ENCODE measurements around the gene CEP126. TPM values are rescaled to one million over a fixed set of nuclear protein-coding genes. Genes with fewer than 3 reads are reported as not detected.

Gene CEP126
- total and polyA plus RNA-seq, 2 experiments from 2014 or later: 1.4 to 2.3 TPM

GRCh38 chr11:102026959-102027358, 112.1 kb downstream of the CEP126 start:
- Histone ChIP-seq H3K4me2 (no peak overlapping the region), H3K36me3 (ENCODE audit: insufficient read depth) (no peaks in the 10 kb centered on the region), H3K4me1 (ENCODE audit: insufficient read depth) (no peaks in the 10 kb centered on the region; the same call in 1 of the 2 replicates), H3K4me3 (no peak overlapping the region), H3K9me2 (ENCODE audit: insufficient read depth) (no peaks in the 10 kb centered on the region), H3F3A (replicated peaks; ENCODE audit: low read depth) (no peaks in the 10 kb centered on the region), H3K79me2 (replicated peaks; ENCODE audit: insufficient read depth) (no peaks in the 10 kb centered on the region), H3K27ac (ENCODE audit: low read depth) (no peak overlapping the region), H3K27me3 (ENCODE audit: insufficient read depth) (no peaks in the 10 kb centered on the region), H2AFZ (peak overlapping the region; percentile 74), H4K20me1 (replicated peaks; ENCODE audit: insufficient read depth) (no peaks in the 10 kb centered on the region)
- no peak overlapping the region for H3K4me3 Mint-ChIP-seq
- no peak for ATAC-seq
- DNase-seq (ENCODE audit: low spot score): no peak
- H3K4me1 Mint-ChIP-seq: peaks cover 9% of the 10 kb centered on the region
- H3K27ac Mint-ChIP-seq: no peak overlapping the region
- H3K36me3 Mint-ChIP-seq (ENCODE audit: low read depth): no peaks in the 10 kb centered on the region
- H3K9me3 Mint-ChIP-seq: no peaks in the 10 kb centered on the region
- TF ChIP-seq JUNB (IDR thresholded peaks at IDR 0.05; ENCODE audit: unreplicated experiment) (no peak), EZH2phosphoT487 (IDR thresholded peaks at IDR 0.05; ENCODE audit: unreplicated experiment) (no peak), STAT1 (IDR thresholded peaks at IDR 0.05; ENCODE audit: unreplicated experiment) (no peak)
- no peaks in the 10 kb centered on the region for H3K27me3 Mint-ChIP-seq (ENCODE audit: insufficient read depth, low read depth, poor library complexity)

- 0 out of 2 replicates have a peak, but pooled peaks cover 5% of the 10 kb centered on the region for H3K9me2 ChIP-seq (ENCODE audit: insufficient read depth)
- H3K4me1 ChIP-seq (ENCODE audit: insufficient read depth): no peaks in the 10 kb centered on the region; the same call in 1 of the 2 replicates
- no peaks in the 10 kb centered on the region for H3K36me3 ChIP-seq (ENCODE audit: insufficient read depth)
- Mint-ChIP-seq H3K27ac (no peak overlapping the region), H3K4me1 (no peaks in the 10 kb centered on the region), H3K27me3 (ENCODE audit: insufficient read depth, low read depth, poor library complexity) (peaks cover 2% of the 10 kb centered on the region), H3K4me3 (no peak overlapping the region), H3K9me3 (peaks cover 14% of the 10 kb centered on the region), H3K36me3 (ENCODE audit: low read depth) (no peaks in the 10 kb centered on the region)
- ATAC-seq: no peak
- no peak overlapping the region for H3K4me2 ChIP-seq
- DNase-seq (ENCODE audit: low spot score): no peak
- H3F3A ChIP-seq (replicated peaks; ENCODE audit: low read depth): no peaks in the 10 kb centered on the region
- no peak overlapping the region for H2AFZ ChIP-seq
- H3K27ac ChIP-seq (ENCODE audit: low read depth): no peak overlapping the region
- H3K4me3 ChIP-seq: no peak overlapping the region
- H4K20me1 ChIP-seq (replicated peaks; ENCODE audit: insufficient read depth): no peaks in the 10 kb centered on the region
- H3K79me2 ChIP-seq (replicated peaks; ENCODE audit: insufficient read depth): no peaks in the 10 kb centered on the region
- H3K27me3 ChIP-seq (ENCODE audit: insufficient read depth): no peaks in the 10 kb centered on the region
- TF ChIP-seq STAT1 (IDR thresholded peaks at IDR 0.05; ENCODE audit: unreplicated experiment): no peak
- no peak for TF ChIP-seq POLR2AphosphoS5 (IDR thresholded peaks at IDR 0.05; ENCODE audit: low read depth)
- no peak for TF ChIP-seq NANOG (IDR thresholded peaks at IDR 0.05; ENCODE audit: borderline replicate concordance)
- no peak for TF ChIP-seq CTCF (conservative IDR thresholded peaks at IDR 0.05; ENCODE audit: low read depth in 2 of 2)
- no peak for TF ChIP-seq ZNF462 (CRISPR knock-in tag; IDR thresholded peaks at IDR 0.05)
- TF ChIP-seq EZH2 (IDR thresholded peaks at IDR 0.05; ENCODE audit: low read depth, unreplicated experiment): no peak
- no peak for TF ChIP-seq REST (IDR thresholded peaks at IDR 0.05; ENCODE audit: unreplicated experiment)
- TF ChIP-seq CREB1 (CRISPR knock-in tag; IDR thresholded peaks at IDR 0.05; ENCODE audit: low read depth): no peak
- TF ChIP-seq EZH2phosphoT487 (IDR thresholded peaks at IDR 0.05; ENCODE audit: unreplicated experiment): no peak
- TF ChIP-seq ZNF331 (CRISPR knock-in tag; IDR thresholded peaks at IDR 0.05; ENCODE audit: low read depth): no peak
Measured at GRCh38 chr11:102036757-102037156, 121.9 kb downstream of the CEP126 start.

All from GM23338 (cell line).